NCI-H510A treated with DMSO at 0.1 percent for 48 hours (cell line): ENCODE data around the gene RAB15.
"Not testable (repeated sequence)": the region's sequence is repeated elsewhere in the genome, so short reads cannot be mapped to it uniquely, and the experiment has no call there.

Experiments used
- DNase-seq: peaks from one replicate; lab custom pipeline; 2025; lab: John Stamatoyannopoulos, UW

RAB15 gene

GRCh38 chr14:64937171-64937820 is 34.8 kb downstream of the RAB15 start:
- no peak for DNase-seq

GRCh38 chr14:64935508-64935907 is 36.6 kb downstream of the RAB15 start:
- no peak for DNase-seq

GRCh38 chr14:64934338-64934929 is 37.7 kb downstream of the RAB15 start:
- DNase-seq, result no peak

GRCh38 chr14:64932231-64932630 is 39.9 kb downstream of the RAB15 start:
- DNase-seq, result no peak

- no peak for DNase-seq
These were observed 41.0 kb downstream of the RAB15 start for GRCh38 chr14:64931123-64931522.

GRCh38 chr14:64930085-64930843 is 41.9 kb downstream of the RAB15 start:
- no peak for DNase-seq

GRCh38 chr14:64929014-64929359 is 43.1 kb downstream of the RAB15 start:
- DNase-seq, result no peak

- DNase-seq, result no peak
These were observed 43.7 kb downstream of the RAB15 start for GRCh38 chr14:64928239-64929013.

- no peak for DNase-seq
These were observed 45.1 kb downstream of the RAB15 start for GRCh38 chr14:64927031-64927430.

GRCh38 chr14:64926398-64926995 is 45.6 kb downstream of the RAB15 start:
- no peak for DNase-seq

- no peak for DNase-seq
These were observed 49.1 kb downstream of the RAB15 start for GRCh38 chr14:64923015-64923414.

- DNase-seq, result no peak
These were observed 51.7 kb downstream of the RAB15 start for GRCh38 chr14:64920465-64920864.

GRCh38 chr14:64919618-64920017 is 52.5 kb downstream of the RAB15 start:
- no peak for DNase-seq

- no peak for DNase-seq
These were observed 52.9 kb downstream of the RAB15 start for GRCh38 chr14:64919215-64919614.

GRCh38 chr14:64918216-64918615 is 53.9 kb downstream of the RAB15 start:
- DNase-seq, result no peak

GRCh38 chr14:64915797-64916196 is 56.3 kb downstream of the RAB15 start:
- no peak for DNase-seq

GRCh38 chr14:64915029-64915424 is 57.1 kb downstream of the RAB15 start:
- DNase-seq, result no peak

GRCh38 chr14:64914237-64915028 is 57.7 kb downstream of the RAB15 start, which contains the start of gene CHURC1:
TSS of gene CHURC1 (plus strand) at chr14:64914455. CDS start at chr14:64914496, 41 bp downstream.
- DNase-seq, result peak; percentile 96

GRCh38 chr14:64913477-64913876 is 58.7 kb downstream of the RAB15 start:
- DNase-seq, result not testable (repeated sequence)

GRCh38 chr14:64912261-64912660 is 59.9 kb downstream of the RAB15 start:
- no peak for DNase-seq

GRCh38 chr14:64910847-64911495 is 61.2 kb downstream of the RAB15 start:
- peak; percentile 31 for DNase-seq
